Ishikawa (cell line): ENCODE measurements around the gene DGCR8.

Experiments
- CEBPB ChIP-seq: IDR thresholded peaks from 2 replicates; pipeline ENCODE4 v1.6.1; 2012
- CREB1 ChIP-seq: IDR thresholded peaks from 2 replicates; pipeline ENCODE4 v1.6.1; 2012; ENCODE audit warnings: low read depth
- EGR1 ChIP-seq: IDR thresholded peaks from 2 replicates; pipeline ENCODE4 v1.6.1; 2012
- EP300 ChIP-seq: IDR thresholded peaks from 2 replicates; pipeline ENCODE4 v1.6.1; 2012; ENCODE audit warnings: borderline replicate concordance
- FOXM1 ChIP-seq: IDR thresholded peaks from 2 replicates; pipeline ENCODE4 v1.6.1; 2012; ENCODE audit warnings: low read depth, borderline replicate concordance
- NFIC ChIP-seq: IDR thresholded peaks from 2 replicates; pipeline ENCODE4 v1.6.1; 2012
- RAD21 ChIP-seq: IDR thresholded peaks from 2 replicates; pipeline ENCODE4 v1.6.1; 2012; ENCODE audit warnings: low read depth
- TAF1 ChIP-seq: IDR thresholded peaks from 2 replicates; pipeline ENCODE4 v1.6.1; 2012; ENCODE audit warnings: low read depth, mild to moderate bottlenecking
- TCF12 ChIP-seq: IDR thresholded peaks from 2 replicates; pipeline ENCODE4 v1.6.1; 2012; ENCODE audit warnings: low read depth
- TEAD4 ChIP-seq: IDR thresholded peaks from 2 replicates; pipeline ENCODE4 v1.6.1; 2012
- YY1 ChIP-seq: IDR thresholded peaks from 2 replicates; pipeline ENCODE4 v1.6.1; 2012; ENCODE audit warnings: low read depth
- ZBTB7A ChIP-seq: IDR thresholded peaks from 2 replicates; pipeline ENCODE4 v1.6.1; 2012; ENCODE audit warnings: low read depth
- TF ChIP-seq, protein P1 (sequence below): IDR thresholded peaks from 2 replicates; pipeline ENCODE4 v1.6.1; 2012
- TF ChIP-seq, protein P2 (sequence below): IDR thresholded peaks from 2 replicates; pipeline ENCODE4 v1.6.1; 2012; ENCODE audit warnings: low read depth, mild to moderate bottlenecking
- TF ChIP-seq, protein P3 (sequence below): IDR thresholded peaks from 2 replicates; pipeline ENCODE4 v1.6.1; 2012

Gene DGCR8

DNA sequence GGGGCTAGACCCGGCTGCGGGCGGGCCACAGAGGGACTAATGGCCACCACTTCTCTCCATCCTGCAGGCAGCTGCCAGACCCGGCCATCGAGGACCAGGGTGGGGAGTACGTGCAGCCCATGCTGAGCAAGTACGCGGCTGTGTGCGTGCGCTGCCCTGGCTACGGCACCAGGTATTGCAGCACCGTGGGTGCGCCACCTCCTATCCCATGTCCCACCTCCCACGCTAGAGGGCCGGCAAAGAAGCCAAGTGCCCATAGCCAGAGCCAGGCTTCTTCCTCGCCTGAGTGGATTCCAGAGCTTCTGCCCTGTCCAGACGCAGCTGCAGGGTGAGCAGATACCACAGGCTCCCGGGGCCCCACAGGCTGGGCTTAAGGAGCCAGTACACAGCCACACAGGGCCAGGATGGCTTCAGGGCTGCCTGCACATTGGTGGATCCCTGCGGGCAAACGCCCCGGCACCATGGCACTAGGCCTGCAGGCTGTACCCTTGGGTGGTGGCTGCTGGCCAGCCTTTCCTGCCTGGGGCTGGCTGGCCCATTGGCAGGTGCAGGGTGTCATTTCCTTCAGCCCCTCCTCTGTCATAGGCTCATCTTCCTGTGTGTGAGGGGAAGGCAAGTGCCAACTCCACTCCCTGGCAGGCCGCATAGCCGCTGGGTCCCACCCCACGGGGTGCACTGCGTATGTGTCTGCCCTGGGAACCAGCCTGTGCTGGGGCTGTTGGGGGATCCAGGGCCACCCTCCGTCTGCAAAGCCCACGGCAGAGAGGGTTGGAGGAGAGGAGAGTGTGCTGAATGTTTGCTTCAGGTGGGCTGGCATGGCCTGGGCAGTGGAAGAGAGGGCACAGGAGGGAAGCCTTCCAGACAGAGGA is 16.5 kb upstream of the DGCR8 start:
- TF ChIP-seq FOXM1 (no peak), CREB1 (no peak), CEBPB (no peak), TCF12 (no peak), ZBTB7A (no peak), TEAD4 (no peak), YY1 (no peak), EGR1 (no peak), NFIC (no peak), TAF1 (no peak)
- TF ChIP-seq, protein P1, sequence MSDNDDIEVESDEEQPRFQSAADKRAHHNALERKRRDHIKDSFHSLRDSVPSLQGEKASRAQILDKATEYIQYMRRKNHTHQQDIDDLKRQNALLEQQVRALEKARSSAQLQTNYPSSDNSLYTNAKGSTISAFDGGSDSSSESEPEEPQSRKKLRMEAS, result no peak
- TF ChIP-seq, protein P2, sequence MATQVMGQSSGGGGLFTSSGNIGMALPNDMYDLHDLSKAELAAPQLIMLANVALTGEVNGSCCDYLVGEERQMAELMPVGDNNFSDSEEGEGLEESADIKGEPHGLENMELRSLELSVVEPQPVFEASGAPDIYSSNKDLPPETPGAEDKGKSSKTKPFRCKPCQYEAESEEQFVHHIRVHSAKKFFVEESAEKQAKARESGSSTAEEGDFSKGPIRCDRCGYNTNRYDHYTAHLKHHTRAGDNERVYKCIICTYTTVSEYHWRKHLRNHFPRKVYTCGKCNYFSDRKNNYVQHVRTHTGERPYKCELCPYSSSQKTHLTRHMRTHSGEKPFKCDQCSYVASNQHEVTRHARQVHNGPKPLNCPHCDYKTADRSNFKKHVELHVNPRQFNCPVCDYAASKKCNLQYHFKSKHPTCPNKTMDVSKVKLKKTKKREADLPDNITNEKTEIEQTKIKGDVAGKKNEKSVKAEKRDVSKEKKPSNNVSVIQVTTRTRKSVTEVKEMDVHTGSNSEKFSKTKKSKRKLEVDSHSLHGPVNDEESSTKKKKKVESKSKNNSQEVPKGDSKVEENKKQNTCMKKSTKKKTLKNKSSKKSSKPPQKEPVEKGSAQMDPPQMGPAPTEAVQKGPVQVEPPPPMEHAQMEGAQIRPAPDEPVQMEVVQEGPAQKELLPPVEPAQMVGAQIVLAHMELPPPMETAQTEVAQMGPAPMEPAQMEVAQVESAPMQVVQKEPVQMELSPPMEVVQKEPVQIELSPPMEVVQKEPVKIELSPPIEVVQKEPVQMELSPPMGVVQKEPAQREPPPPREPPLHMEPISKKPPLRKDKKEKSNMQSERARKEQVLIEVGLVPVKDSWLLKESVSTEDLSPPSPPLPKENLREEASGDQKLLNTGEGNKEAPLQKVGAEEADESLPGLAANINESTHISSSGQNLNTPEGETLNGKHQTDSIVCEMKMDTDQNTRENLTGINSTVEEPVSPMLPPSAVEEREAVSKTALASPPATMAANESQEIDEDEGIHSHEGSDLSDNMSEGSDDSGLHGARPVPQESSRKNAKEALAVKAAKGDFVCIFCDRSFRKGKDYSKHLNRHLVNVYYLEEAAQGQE, result no peak
- TF ChIP-seq, protein P3, sequence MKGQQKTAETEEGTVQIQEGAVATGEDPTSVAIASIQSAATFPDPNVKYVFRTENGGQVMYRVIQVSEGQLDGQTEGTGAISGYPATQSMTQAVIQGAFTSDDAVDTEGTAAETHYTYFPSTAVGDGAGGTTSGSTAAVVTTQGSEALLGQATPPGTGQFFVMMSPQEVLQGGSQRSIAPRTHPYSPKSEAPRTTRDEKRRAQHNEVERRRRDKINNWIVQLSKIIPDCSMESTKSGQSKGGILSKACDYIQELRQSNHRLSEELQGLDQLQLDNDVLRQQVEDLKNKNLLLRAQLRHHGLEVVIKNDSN, result no peak

DNA sequence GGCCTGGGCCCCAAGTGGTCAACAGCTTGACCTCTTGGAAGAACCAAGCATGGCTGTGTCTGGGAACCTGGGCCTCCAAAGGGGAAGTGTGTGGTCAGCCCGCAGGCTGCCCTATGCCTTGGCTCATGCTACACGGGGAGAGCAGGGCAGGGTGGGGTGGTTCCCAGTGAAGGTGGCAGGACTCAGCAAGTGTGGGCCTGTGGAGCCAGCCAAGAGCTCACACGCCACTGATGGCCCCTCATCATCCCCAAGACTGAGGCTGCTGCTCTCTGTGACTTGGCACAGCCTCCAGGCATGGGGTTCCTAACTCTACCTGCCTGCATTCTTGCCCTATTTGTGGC is 15.9 kb upstream of the DGCR8 start:
- TF ChIP-seq EGR1 (no peak), CEBPB (no peak), CREB1 (no peak), TAF1 (no peak)

DNA sequence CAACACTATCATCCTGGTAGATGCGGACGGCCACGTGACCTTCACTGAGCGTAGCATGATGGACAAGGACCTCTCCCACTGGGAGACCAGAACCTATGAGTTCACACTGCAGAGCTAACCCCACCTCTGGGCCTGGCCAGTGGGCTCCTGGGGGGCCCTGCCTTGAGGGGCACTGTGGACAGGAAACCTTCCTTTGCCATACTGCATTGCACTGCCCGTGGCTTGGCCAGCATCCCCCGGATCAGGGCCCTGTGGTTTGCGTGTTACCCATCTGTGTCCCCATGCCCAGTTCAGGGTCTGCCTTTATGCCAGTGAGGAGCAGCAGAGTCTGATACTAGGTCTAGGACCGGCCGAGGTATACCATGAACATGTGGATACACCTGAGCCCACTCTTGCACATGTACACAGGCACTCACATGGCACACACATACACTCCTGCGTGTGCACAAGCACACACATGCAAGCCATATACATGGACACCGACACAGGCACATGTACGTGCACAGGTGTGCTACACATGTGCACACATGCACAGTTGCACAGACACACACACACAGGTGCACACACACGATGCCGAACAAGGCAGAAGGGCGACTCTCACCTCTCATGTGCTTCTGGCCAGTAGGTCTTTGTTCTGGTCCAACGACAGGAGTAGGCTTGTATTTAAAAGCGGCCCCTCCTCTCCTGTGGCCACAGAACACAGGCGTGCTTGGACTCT is 15.3 kb upstream of the DGCR8 start:
- no peak for TF ChIP-seq TCF12
- no peak for TF ChIP-seq RAD21
- TF ChIP-seq, protein P2, result no peak
- TF ChIP-seq ZBTB7A, result no peak
- no peak for TF ChIP-seq TAF1
- TF ChIP-seq FOXM1, result no peak
- no peak for TF ChIP-seq EP300
- TF ChIP-seq, protein P3, result no peak
- TF ChIP-seq, protein P1, result no peak
- TF ChIP-seq EGR1, result no peak
- no peak for TF ChIP-seq CEBPB
- TF ChIP-seq NFIC, result no peak
- no peak for TF ChIP-seq YY1
- no peak for TF ChIP-seq CREB1
- TF ChIP-seq TEAD4, result no peak

DNA sequence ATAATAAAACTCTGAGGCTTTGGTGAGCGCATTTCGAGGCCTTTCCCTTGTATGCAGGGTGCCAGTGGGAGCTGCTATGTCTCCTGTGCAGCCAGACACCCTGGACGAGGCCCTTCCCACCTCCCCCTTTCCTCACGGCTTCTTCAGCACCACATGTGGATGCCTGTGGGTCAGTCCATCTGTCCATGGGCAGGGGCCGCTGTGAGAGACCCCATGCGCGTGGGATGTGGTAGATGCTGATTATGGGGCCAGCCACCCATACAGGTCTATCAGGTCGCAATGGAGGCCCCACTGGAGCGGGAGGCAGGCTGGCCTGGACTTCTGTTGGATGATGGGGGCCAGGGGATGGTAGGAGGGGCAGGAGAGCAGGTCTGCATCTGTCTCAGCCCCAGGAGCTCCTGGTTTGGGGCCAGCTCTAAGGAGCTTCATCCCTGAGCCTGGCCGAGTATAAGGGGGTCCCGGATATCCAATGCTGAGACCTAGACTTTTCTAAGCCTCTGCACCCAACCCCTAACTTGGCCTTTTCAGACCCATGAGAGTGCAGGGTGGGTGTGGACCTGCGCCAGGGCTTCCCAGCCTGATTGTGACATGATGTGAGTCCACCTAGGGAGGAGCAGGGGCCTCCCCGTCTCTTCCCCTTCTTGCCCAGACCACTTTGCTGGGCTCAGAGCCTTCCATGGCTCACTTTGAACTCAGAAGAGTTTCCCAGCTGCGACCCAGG is 14.0 kb upstream of the DGCR8 start:
- TF ChIP-seq EGR1 (no peak), EP300 (no peak), TCF12 (no peak), TAF1 (no peak), FOXM1 (no peak), CREB1 (no peak), TEAD4 (no peak), ZBTB7A (no peak), RAD21 (no peak), CEBPB (no peak), NFIC (no peak), YY1 (no peak)
- TF ChIP-seq, protein P2, result no peak
- TF ChIP-seq, protein P1, result no peak
- TF ChIP-seq, protein P3, result no peak
